GM12891 (cell line): ENCODE measurements around the gene RBM24.

Experiments used
- POLR2A ChIP-seq: IDR thresholded peaks from 2 replicates; pipeline ENCODE4 v1.6.1; 2011; ENCODE audit warnings: low read depth, low read length, control low read depth
- POLR2AphosphoS5 ChIP-seq: IDR thresholded peaks from 2 replicates; pipeline ENCODE4 v1.6.1; 2011; ENCODE audit warnings: low read depth, low read length, control low read depth
- SPI1 ChIP-seq: IDR thresholded peaks from 2 replicates; pipeline ENCODE4 v1.6.1; 2011; ENCODE audit warnings: low read depth, low read length, control low read depth
- TAF1 ChIP-seq: IDR thresholded peaks from 2 replicates; pipeline ENCODE4 v1.6.1; 2011; ENCODE audit warnings: low read depth, low read length, control low read depth

GRCh38 chr6:17291778-17292177 is 10.6 kb downstream of the RBM24 start:
- no peak for TF ChIP-seq POLR2A
- no peak for TF ChIP-seq POLR2AphosphoS5
- no peak for TF ChIP-seq TAF1
- no peak for TF ChIP-seq SPI1
